ENCODE data around the gene ADAMTSL3.

The ADAMTSL3 gene

GRCh38 chr15:83610901-83611685 lies 42.8 kb upstream of the ADAMTSL3 start:
- H2AFZ ChIP-seq (ENCODE audit: low read length): no peak overlapping the region
- H3K9me3 ChIP-seq (replicated peaks in 1 of 2; ENCODE audit: control insufficient read depth in 2 of 2, insufficient read depth in 1 of 2, low read depth in 1 of 2, low read length in 2 of 2): no peaks in the 10 kb centered on the region
- H2BK15ac ChIP-seq (ENCODE audit: low read length): no peak overlapping the region
- no peak for DNase-seq (ENCODE audit: low spot score)
- H3K14ac ChIP-seq (ENCODE audit: low read length): no peak overlapping the region
- H3K27me3 ChIP-seq (ENCODE audit: control insufficient read depth in 3 of 3, insufficient read depth in 3 of 3, low read depth in 1 of 3, low read length in 3 of 3): no peaks in the 10 kb centered on the region
- no peak overlapping the region for H2AK5ac ChIP-seq (ENCODE audit: low read depth, low read length)
- H3K23ac ChIP-seq (ENCODE audit: low read depth, low read length, poor library complexity): no peak overlapping the region
- H3K79me1 ChIP-seq (ENCODE audit: low read depth, low read length): no peaks in the 10 kb centered on the region
- H3K36me3 ChIP-seq (replicated peaks in 1 of 2; ENCODE audit: control insufficient read depth in 2 of 2, insufficient read depth in 2 of 2, low read length in 2 of 2): no peaks in the 10 kb centered on the region
- no peaks in the 10 kb centered on the region for H3K4me1 ChIP-seq (ENCODE audit: control insufficient read depth in 2 of 2, insufficient read depth in 1 of 2, low read depth in 1 of 2, low read length in 2 of 2)
- no peak overlapping the region for H2BK12ac ChIP-seq (ENCODE audit: low read length)
- no peak overlapping the region for H4K91ac ChIP-seq (ENCODE audit: low read depth, low read length, poor library complexity)
- WGBS, 2 donors (ENCODE audit: extremely low coverage in 2 of 2, insufficient read length in 2 of 2, insufficient replicate concordance in 1 of 2): no CpG with 5 or more reads among the region's 9 CpGs
- no peak overlapping the region for H3K4ac ChIP-seq (ENCODE audit: low read length)
- no peak overlapping the region for H3K27ac ChIP-seq (replicated peaks; ENCODE audit: low read length)
- no peak overlapping the region for H3K4me2 ChIP-seq (ENCODE audit: insufficient read depth, low read length, poor library complexity, severe bottlenecking)
- no peak overlapping the region for H3K4me3 ChIP-seq (ENCODE audit: low read length in 2 of 2)
- H2BK120ac ChIP-seq (ENCODE audit: low read depth, low read length): no peak overlapping the region
- H2BK5ac ChIP-seq (ENCODE audit: low read length): no peak overlapping the region
- H3K18ac ChIP-seq (ENCODE audit: low read length): no peak overlapping the region
- H3K9ac ChIP-seq (ENCODE audit: low read depth, low read length, poor library complexity): no peak overlapping the region
- no peak overlapping the region for H4K8ac ChIP-seq (ENCODE audit: low read depth, low read length)

GRCh38 chr15:83612226-83612625 lies 41.7 kb upstream of the ADAMTSL3 start:
- Histone ChIP-seq H2BK12ac (ENCODE audit: low read length) (no peak overlapping the region), H4K8ac (ENCODE audit: low read depth, low read length) (no peak overlapping the region), H3K9me3 (replicated peaks in 1 of 2; ENCODE audit: control insufficient read depth in 2 of 2, insufficient read depth in 1 of 2, low read depth in 1 of 2, low read length in 2 of 2) (no peaks in the 10 kb centered on the region), H3K4me2 (ENCODE audit: insufficient read depth, low read length, poor library complexity, severe bottlenecking) (no peak overlapping the region), H2BK120ac (ENCODE audit: low read depth, low read length) (no peak overlapping the region), H3K36me3 (replicated peaks in 1 of 2; ENCODE audit: control insufficient read depth in 2 of 2, insufficient read depth in 2 of 2, low read length in 2 of 2) (no peaks in the 10 kb centered on the region), H2AK5ac (ENCODE audit: low read depth, low read length) (no peak overlapping the region), H3K14ac (ENCODE audit: low read length) (no peak overlapping the region), H2BK5ac (ENCODE audit: low read length) (no peak overlapping the region), H3K79me1 (ENCODE audit: low read depth, low read length) (no peaks in the 10 kb centered on the region), H3K18ac (ENCODE audit: low read length) (no peak overlapping the region), H3K9ac (ENCODE audit: low read depth, low read length, poor library complexity) (no peak overlapping the region), H3K4me3 (ENCODE audit: low read length in 2 of 2) (no peak overlapping the region), H3K4me1 (ENCODE audit: control insufficient read depth in 2 of 2, insufficient read depth in 1 of 2, low read depth in 1 of 2, low read length in 2 of 2) (no peaks in the 10 kb centered on the region), H3K27me3 (ENCODE audit: control insufficient read depth in 3 of 3, insufficient read depth in 3 of 3, low read depth in 1 of 3, low read length in 3 of 3) (no peaks in the 10 kb centered on the region), H3K4ac (ENCODE audit: low read length) (no peak overlapping the region), H3K23ac (ENCODE audit: low read depth, low read length, poor library complexity) (no peak overlapping the region), H3K27ac (replicated peaks; ENCODE audit: low read length) (no peak overlapping the region), H2AFZ (ENCODE audit: low read length) (no peak overlapping the region), H2BK15ac (ENCODE audit: low read length) (no peak overlapping the region), H4K91ac (ENCODE audit: low read depth, low read length, poor library complexity) (no peak overlapping the region)
- WGBS, 2 donors (ENCODE audit: extremely low coverage in 2 of 2, insufficient read length in 2 of 2, insufficient replicate concordance in 1 of 2): no CpG with 5 or more reads among the region's 5 CpGs
- no peak for DNase-seq (ENCODE audit: low spot score)

GRCh38 chr15:83612898-83613635 lies 40.9 kb upstream of the ADAMTSL3 start:
- Histone ChIP-seq H3K4ac (ENCODE audit: low read length) (no peak overlapping the region), H2BK15ac (ENCODE audit: low read length) (no peak overlapping the region), H4K91ac (ENCODE audit: low read depth, low read length, poor library complexity) (no peak overlapping the region), H2BK5ac (ENCODE audit: low read length) (no peak overlapping the region), H3K79me1 (ENCODE audit: low read depth, low read length) (no peaks in the 10 kb centered on the region), H3K4me1 (ENCODE audit: control insufficient read depth in 2 of 2, insufficient read depth in 1 of 2, low read depth in 1 of 2, low read length in 2 of 2) (no peaks in the 10 kb centered on the region), H3K9ac (ENCODE audit: low read depth, low read length, poor library complexity) (no peak overlapping the region), H2BK12ac (ENCODE audit: low read length) (no peak overlapping the region), H4K8ac (ENCODE audit: low read depth, low read length) (no peak overlapping the region), H3K27me3 (ENCODE audit: control insufficient read depth in 3 of 3, insufficient read depth in 3 of 3, low read depth in 1 of 3, low read length in 3 of 3) (no peaks in the 10 kb centered on the region), H3K14ac (ENCODE audit: low read length) (no peak overlapping the region), H2AK5ac (ENCODE audit: low read depth, low read length) (no peak overlapping the region), H3K4me2 (ENCODE audit: insufficient read depth, low read length, poor library complexity, severe bottlenecking) (no peak overlapping the region), H2AFZ (ENCODE audit: low read length) (no peak overlapping the region), H3K23ac (ENCODE audit: low read depth, low read length, poor library complexity) (no peak overlapping the region), H2BK120ac (ENCODE audit: low read depth, low read length) (no peak overlapping the region), H3K27ac (replicated peaks; ENCODE audit: low read length) (no peak overlapping the region), H3K36me3 (replicated peaks in 1 of 2; ENCODE audit: control insufficient read depth in 2 of 2, insufficient read depth in 2 of 2, low read length in 2 of 2) (no peaks in the 10 kb centered on the region), H3K4me3 (ENCODE audit: low read length in 2 of 2) (no peak overlapping the region), H3K18ac (ENCODE audit: low read length) (no peak overlapping the region), H3K9me3 (replicated peaks in 1 of 2; ENCODE audit: control insufficient read depth in 2 of 2, insufficient read depth in 1 of 2, low read depth in 1 of 2, low read length in 2 of 2) (no peaks in the 10 kb centered on the region)
- DNase-seq (ENCODE audit: low spot score): no peak
- WGBS, 2 donors (ENCODE audit: extremely low coverage in 2 of 2, insufficient read length in 2 of 2, insufficient replicate concordance in 1 of 2): no CpG with 5 or more reads among the region's 2 CpGs

- H2BK120ac ChIP-seq (ENCODE audit: low read depth, low read length): no peak overlapping the region
- H3K27ac ChIP-seq (replicated peaks; ENCODE audit: low read length): no peak overlapping the region
- H4K91ac ChIP-seq (ENCODE audit: low read depth, low read length, poor library complexity): no peak overlapping the region
- H3K27me3 ChIP-seq (ENCODE audit: control insufficient read depth in 3 of 3, insufficient read depth in 3 of 3, low read depth in 1 of 3, low read length in 3 of 3): no peaks in the 10 kb centered on the region
- H3K4me1 ChIP-seq (ENCODE audit: control insufficient read depth in 2 of 2, insufficient read depth in 1 of 2, low read depth in 1 of 2, low read length in 2 of 2): no peaks in the 10 kb centered on the region
- H3K4ac ChIP-seq (ENCODE audit: low read length): no peak overlapping the region
- H2BK5ac ChIP-seq (ENCODE audit: low read length): no peak overlapping the region
- no peak overlapping the region for H3K4me3 ChIP-seq (ENCODE audit: low read length in 2 of 2)
- no peak overlapping the region for H2BK12ac ChIP-seq (ENCODE audit: low read length)
- no peak overlapping the region for H3K18ac ChIP-seq (ENCODE audit: low read length)
- no peak overlapping the region for H4K8ac ChIP-seq (ENCODE audit: low read depth, low read length)
- no peak overlapping the region for H3K14ac ChIP-seq (ENCODE audit: low read length)
- H3K9me3 ChIP-seq (replicated peaks in 1 of 2; ENCODE audit: control insufficient read depth in 2 of 2, insufficient read depth in 1 of 2, low read depth in 1 of 2, low read length in 2 of 2): no peaks in the 10 kb centered on the region
- no peak overlapping the region for H3K23ac ChIP-seq (ENCODE audit: low read depth, low read length, poor library complexity)
- H3K9ac ChIP-seq (ENCODE audit: low read depth, low read length, poor library complexity): no peak overlapping the region
- no peak overlapping the region for H2AFZ ChIP-seq (ENCODE audit: low read length)
- no peaks in the 10 kb centered on the region for H3K79me1 ChIP-seq (ENCODE audit: low read depth, low read length)
- no peak overlapping the region for H2BK15ac ChIP-seq (ENCODE audit: low read length)
- no peak overlapping the region for H3K4me2 ChIP-seq (ENCODE audit: insufficient read depth, low read length, poor library complexity, severe bottlenecking)
- no CpG with 5 or more reads among the region's 2 CpGs for WGBS, 2 donors (ENCODE audit: extremely low coverage in 2 of 2, insufficient read length in 2 of 2, insufficient replicate concordance in 1 of 2)
- H3K36me3 ChIP-seq (replicated peaks in 1 of 2; ENCODE audit: control insufficient read depth in 2 of 2, insufficient read depth in 2 of 2, low read length in 2 of 2): no peaks in the 10 kb centered on the region
- DNase-seq (ENCODE audit: low spot score): no peak
- no peak overlapping the region for H2AK5ac ChIP-seq (ENCODE audit: low read depth, low read length)
These were observed 40.2 kb upstream of the ADAMTSL3 start for GRCh38 chr15:83613714-83614113.
